Liver (tissue), 9 donors: ENCODE data around the gene SCAMP5. TPM values are rescaled to one million over a fixed set of nuclear protein-coding genes. Genes with fewer than 3 reads are reported as not detected.
A peak's percentile ranks its signal among the peaks of the same experiment; 100 is the strongest.

ENCODE experiments used
- DNase-seq: peaks from one replicate; pipeline ENCODE4 v3.0.0-alpha.2; 2017; ENCODE audit warnings: low spot score
- H3K27ac ChIP-seq, 2 donors: one replicate each; pipeline ENCODE4 v1.7.0; 2013; ENCODE audit warnings: inconsistent platforms in 2 of 2, low read length in 2 of 2, control low read depth in 1 of 2, low read depth in 1 of 2, mild to moderate bottlenecking in 1 of 2
- H3K27me3 ChIP-seq, 4 donors: one replicate each; pipeline versions ENCODE4 v1.6.1 to v1.7.0; 2013; ENCODE audit warnings: low read length in 3 of 4, inconsistent platforms in 1 of 4, mild to moderate bottlenecking in 1 of 4, moderate library complexity in 1 of 4; ENCODE audit not compliant: control insufficient read depth in 4 of 4, insufficient read depth in 4 of 4
- H3K36me3 ChIP-seq, 4 donors: one replicate each; pipeline versions ENCODE4 v1.6.1 to v1.7.0; 2013; ENCODE audit warnings: low read length in 3 of 4, mild to moderate bottlenecking in 3 of 4, low read depth in 1 of 4, moderate library complexity in 1 of 4; ENCODE audit not compliant: control insufficient read depth in 4 of 4, insufficient read depth in 3 of 4
- H3K4me1 ChIP-seq, 4 donors: one replicate each; pipeline versions ENCODE4 v1.6.1 to v1.7.0; 2013; ENCODE audit warnings: low read length in 3 of 4, mild to moderate bottlenecking in 3 of 4, moderate library complexity in 1 of 4; ENCODE audit not compliant: control insufficient read depth in 4 of 4, insufficient read depth in 4 of 4
- H3K4me3 ChIP-seq, 3 donors: one replicate each; pipeline versions ENCODE4 v1.6.1 to v1.7.0; 2013; ENCODE audit warnings: low read length in 3 of 3, control low read depth in 1 of 3, low read depth in 1 of 3, mild to moderate bottlenecking in 1 of 3
- H3K9ac ChIP-seq, 2 donors: one replicate each; pipeline ENCODE4 v1.7.0; 2013; ENCODE audit warnings: low read length in 2 of 2, mild to moderate bottlenecking in 2 of 2, moderate library complexity in 2 of 2, control low read depth in 1 of 2, low read depth in 1 of 2
- H3K9me3 ChIP-seq, 4 donors: one replicate each; pipeline versions ENCODE4 v1.6.1 to v1.7.0; 2013; ENCODE audit warnings: low read length in 3 of 4; ENCODE audit not compliant: control insufficient read depth in 4 of 4
- ATF3 ChIP-seq: IDR thresholded peaks from 2 replicates; pipeline ENCODE4 v1.6.1; 2016; ENCODE audit warnings: antibody characterized with exemption
- CTCF ChIP-seq: fragments of 150-350 bp; IDR thresholded peaks from 2 replicates; pipeline ENCODE4 v1.5.1; 2017; ENCODE audit warnings: improper control_type of control experiment, low read depth, low read length; ENCODE audit not compliant: missing input control
- EGR1 ChIP-seq, 2 donors: IDR thresholded peaks; 2 replicates each; pipeline ENCODE4 v1.6.1; 2016 to 2018; ENCODE audit warnings: antibody characterized with exemption in 2 of 2, low read depth in 2 of 2
- FOXA1 ChIP-seq: IDR thresholded peaks from 2 replicates; pipeline ENCODE4 v1.6.1; 2016; ENCODE audit warnings: antibody characterized with exemption
- GABPA ChIP-seq, 2 donors: IDR thresholded peaks in 1 of 2; conservative IDR thresholded peaks in 1 of 2; 2 replicates each; pipeline ENCODE4 v1.6.1; 2016; ENCODE audit warnings: antibody characterized with exemption in 2 of 2, mild to moderate bottlenecking in 1 of 2, moderate library complexity in 1 of 2
- HNF4G ChIP-seq: IDR thresholded peaks from 2 replicates; pipeline ENCODE4 v1.6.1; 2016; ENCODE audit warnings: antibody characterized with exemption
- JUND ChIP-seq, 2 donors: IDR thresholded peaks; 2 replicates each; pipeline ENCODE4 v1.6.1; 2016; ENCODE audit warnings: antibody characterized with exemption in 2 of 2
- MAX ChIP-seq: IDR thresholded peaks from 2 replicates; pipeline ENCODE4 v1.6.1; 2016; ENCODE audit warnings: antibody characterized with exemption
- RAD21 ChIP-seq, 2 donors: IDR thresholded peaks; 2 replicates each; pipeline ENCODE4 v1.6.1; 2016; ENCODE audit warnings: antibody characterized with exemption in 2 of 2, mild to moderate bottlenecking in 2 of 2
- RXRA ChIP-seq, 2 donors: IDR thresholded peaks; 2 replicates each; pipeline ENCODE4 v1.6.1; 2017 to 2018; ENCODE audit warnings: antibody characterized with exemption in 2 of 2, mild to moderate bottlenecking in 1 of 2
- TAF1 ChIP-seq: conservative IDR thresholded peaks from 2 replicates; pipeline ENCODE4 v1.6.1; 2016; ENCODE audit warnings: antibody characterized with exemption, mild to moderate bottlenecking
- YY1 ChIP-seq: IDR thresholded peaks from 2 replicates; pipeline ENCODE4 v1.6.1; 2016; ENCODE audit warnings: antibody characterized with exemption, mild to moderate bottlenecking
- ZBTB33 ChIP-seq: IDR thresholded peaks from 2 replicates; pipeline ENCODE4 v1.6.1; 2016; ENCODE audit warnings: antibody characterized with exemption
- WGBS: extraction: QIAGEN DNeasy Blood & Tissue Kit; methylation state at CpG from one replicate; pipeline ENCODE4 v1.1.7; 2013; 5-methylcytosine and 5-hydroxymethylcytosine counted together
- polyA plus RNA-seq, 2 donors: library from polyadenylated mRNA; stranded (reverse) in 1 of 2; unstranded in 1 of 2; fragments of 200-250 nt in 1 of 2; fragments of >200 nt in 1 of 2; fragmentation: Nextera tagmentation in 1 of 2; extraction: Ambion mirVana in 1 of 2; gene quantifications; one replicate each; pipeline versions ENCODE4 v1.2.1 to v1.2.3, GENCODE V29; 2013 to 2015
- total RNA-seq, 2 donors: library from RNA; depleted of rRNA; stranded (reverse); fragments of >200 nt; gene quantifications; one replicate each; pipeline ENCODE4 v1.2.3, GENCODE V29; 2014
- donor health status: healthy.
- donor health status: healthy.
- donor health status: healthy.
- donor health status: healthy.
- donor health status: healthy.

SCAMP5 gene
- total and polyA plus RNA-seq, 4 donors, result 0.50 to 7.5 (median 5.7) TPM

GRCh38 chr15:75044258-75044878 is 49.0 kb downstream of the SCAMP5 start:
- Histone ChIP-seq H3K27ac (peak overlapping the region; percentile 84 to 90), H3K9me3 (no peaks in the 10 kb centered on the region), H3K36me3 (no peaks in the 10 kb centered on the region), H3K27me3 (no peaks in the 10 kb centered on the region), H3K4me1 (peaks cover 2 to 27% (median 14%) of the 10 kb centered on the region in 4 donors), H3K9ac (no peak overlapping the region), H3K4me3 (no peak overlapping the region)
- WGBS, result 92% methylated on average over 14 of the region's 14 CpGs
- DNase-seq, result no peak
- TF ChIP-seq RXRA (IDR thresholded peaks at IDR 0.05), result no peak
- TF ChIP-seq ZBTB33, result no peak
- TF ChIP-seq FOXA1, result no peak
- TF ChIP-seq GABPA (IDR thresholded peaks at IDR 0.05 in 1 of 2, conservative IDR thresholded peaks at IDR 0.05 in 1 of 2), result no peak
- no peak for TF ChIP-seq ATF3
- TF ChIP-seq EGR1 (IDR thresholded peaks at IDR 0.05; ENCODE audit: low read depth in 2 of 2), result no peak
- no peak for TF ChIP-seq TAF1

GRCh38 chr15:75045332-75046015 is 50.1 kb downstream of the SCAMP5 start:
- Histone ChIP-seq H3K4me1 (peaks cover 2 to 27% (median 14%) of the 10 kb centered on the region in 4 donors), H3K9ac (no peak overlapping the region), H3K4me3 (no peak overlapping the region), H3K9me3 (no peaks in the 10 kb centered on the region), H3K27ac (peak overlapping the region in 1 of 2 donors; percentile 90), H3K27me3 (no peaks in the 10 kb centered on the region), H3K36me3 (no peaks in the 10 kb centered on the region)
- TF ChIP-seq JUND (IDR thresholded peaks at IDR 0.05) (no peak), TAF1 (no peak), CTCF (no peak), HNF4G (no peak), ZBTB33 (no peak), YY1 (no peak), MAX (no peak), RAD21 (IDR thresholded peaks at IDR 0.05) (no peak), GABPA (IDR thresholded peaks at IDR 0.05 in 1 of 2, conservative IDR thresholded peaks at IDR 0.05 in 1 of 2) (no peak), FOXA1 (no peak)
- WGBS, result 95% methylated on average over 6 of the region's 6 CpGs
- no peak for DNase-seq
